ENCODE data around the gene C15orf39. TPM values are rescaled to one million over a fixed set of nuclear protein-coding genes. Genes with fewer than 3 reads are reported as not detected.

C15orf39 gene
- total RNA-seq, 1 donor from 2014 or later = 132 TPM

DNA sequence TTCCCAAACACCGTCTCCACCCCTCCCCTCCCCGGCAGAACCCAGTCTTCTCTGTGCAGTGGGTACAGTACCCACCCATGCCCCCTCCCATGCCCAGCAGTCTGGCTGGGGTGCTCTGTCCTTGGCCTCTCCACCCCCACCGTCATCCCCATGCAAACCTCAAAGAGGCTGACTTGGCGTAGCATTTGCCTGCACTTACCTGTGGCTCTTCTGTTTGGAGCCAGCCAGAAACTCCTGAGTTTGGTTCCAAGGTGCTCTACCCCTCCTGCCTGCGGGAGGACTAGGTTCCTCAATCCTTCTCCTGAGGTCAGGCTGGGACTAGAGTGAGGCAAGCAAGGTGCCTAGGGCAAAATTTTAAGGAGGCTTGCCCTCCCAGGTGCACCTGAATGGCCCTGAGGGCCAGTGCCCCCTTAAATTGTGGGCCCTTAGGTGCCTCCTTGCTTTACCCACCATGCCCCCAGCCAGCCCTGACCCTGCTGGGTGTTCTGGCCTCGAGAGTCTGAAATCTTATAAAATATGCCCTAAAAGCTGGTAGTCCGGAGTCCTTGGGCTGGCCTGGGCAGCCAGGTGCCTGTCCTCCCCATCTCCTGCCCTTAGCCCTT, 47.1 kb upstream of the C15orf39 start:
- Mint-ChIP-seq H3K4me3 (ENCODE audit: unreplicated experiment) (no peak overlapping the region), H3K27me3 (ENCODE audit: unreplicated experiment) (no peaks in the 10 kb centered on the region), H3K4me1 (ENCODE audit: unreplicated experiment) (peaks cover 6% of the 10 kb centered on the region), H3K9me3 (ENCODE audit: unreplicated experiment) (no peaks in the 10 kb centered on the region), H3K27ac (ENCODE audit: unreplicated experiment) (no peak overlapping the region), H3K36me3 (ENCODE audit: low read depth, unreplicated experiment) (peaks cover 6% of the 10 kb centered on the region)
- TF ChIP-seq, protein P1, sequence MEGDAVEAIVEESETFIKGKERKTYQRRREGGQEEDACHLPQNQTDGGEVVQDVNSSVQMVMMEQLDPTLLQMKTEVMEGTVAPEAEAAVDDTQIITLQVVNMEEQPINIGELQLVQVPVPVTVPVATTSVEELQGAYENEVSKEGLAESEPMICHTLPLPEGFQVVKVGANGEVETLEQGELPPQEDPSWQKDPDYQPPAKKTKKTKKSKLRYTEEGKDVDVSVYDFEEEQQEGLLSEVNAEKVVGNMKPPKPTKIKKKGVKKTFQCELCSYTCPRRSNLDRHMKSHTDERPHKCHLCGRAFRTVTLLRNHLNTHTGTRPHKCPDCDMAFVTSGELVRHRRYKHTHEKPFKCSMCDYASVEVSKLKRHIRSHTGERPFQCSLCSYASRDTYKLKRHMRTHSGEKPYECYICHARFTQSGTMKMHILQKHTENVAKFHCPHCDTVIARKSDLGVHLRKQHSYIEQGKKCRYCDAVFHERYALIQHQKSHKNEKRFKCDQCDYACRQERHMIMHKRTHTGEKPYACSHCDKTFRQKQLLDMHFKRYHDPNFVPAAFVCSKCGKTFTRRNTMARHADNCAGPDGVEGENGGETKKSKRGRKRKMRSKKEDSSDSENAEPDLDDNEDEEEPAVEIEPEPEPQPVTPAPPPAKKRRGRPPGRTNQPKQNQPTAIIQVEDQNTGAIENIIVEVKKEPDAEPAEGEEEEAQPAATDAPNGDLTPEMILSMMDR (IDR thresholded peaks at IDR 0.05; ENCODE audit: unreplicated experiment) = no peak
- DNase-seq (ENCODE audit: low spot score) = no peak

DNA sequence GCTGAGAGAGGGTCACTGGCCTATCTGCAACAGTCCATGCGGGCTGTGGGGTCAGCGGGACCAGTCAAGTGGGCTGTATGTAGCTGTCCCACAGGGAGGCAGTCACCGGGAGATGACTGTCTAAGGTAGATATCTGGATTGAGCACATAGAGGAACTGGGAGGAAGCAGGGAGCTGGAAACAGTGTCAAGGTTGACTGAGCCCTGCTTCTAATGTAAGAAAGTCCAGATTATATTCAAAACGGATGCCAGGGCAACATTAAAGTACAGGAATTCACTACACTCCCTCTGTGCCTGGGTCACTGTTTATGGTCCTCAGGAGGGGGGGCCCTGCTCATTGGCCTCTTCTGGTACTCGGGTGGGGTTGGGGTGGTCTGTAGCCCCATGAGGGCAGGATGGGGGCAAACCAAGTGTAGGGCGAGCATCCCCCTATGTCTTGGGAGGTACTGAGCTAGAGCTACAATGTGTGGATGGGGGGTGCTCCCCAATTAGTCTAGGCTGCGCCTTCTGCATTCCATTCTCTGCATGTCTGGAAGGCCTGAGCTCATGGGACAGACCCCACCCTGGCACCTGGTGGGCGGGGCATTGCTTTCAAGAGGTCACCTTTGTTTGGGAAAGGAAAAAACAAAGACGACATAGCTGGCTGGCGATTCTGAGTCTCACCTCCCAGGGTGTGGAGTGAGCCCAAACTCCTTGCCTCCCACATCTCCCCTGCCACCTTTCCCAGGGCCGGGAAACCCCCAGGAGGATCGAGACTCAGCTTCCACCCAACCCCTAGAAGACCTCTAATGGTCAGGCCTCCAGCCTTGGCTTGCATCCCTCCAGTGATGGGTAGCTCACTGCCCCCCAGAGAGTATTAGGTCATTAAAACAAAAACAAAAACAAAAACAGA, 45.1 kb upstream of the C15orf39 start:
- Mint-ChIP-seq H3K4me1 (ENCODE audit: unreplicated experiment) (peaks cover 9% of the 10 kb centered on the region), H3K27me3 (ENCODE audit: unreplicated experiment) (no peaks in the 10 kb centered on the region), H3K4me3 (ENCODE audit: unreplicated experiment) (no peak overlapping the region), H3K27ac (ENCODE audit: unreplicated experiment) (no peak overlapping the region), H3K36me3 (ENCODE audit: low read depth, unreplicated experiment) (no peaks in the 10 kb centered on the region), H3K9me3 (ENCODE audit: unreplicated experiment) (no peaks in the 10 kb centered on the region)
- DNase-seq (ENCODE audit: low spot score) = no peak
- TF ChIP-seq, protein P1 (IDR thresholded peaks at IDR 0.05; ENCODE audit: unreplicated experiment) = no peak

DNA sequence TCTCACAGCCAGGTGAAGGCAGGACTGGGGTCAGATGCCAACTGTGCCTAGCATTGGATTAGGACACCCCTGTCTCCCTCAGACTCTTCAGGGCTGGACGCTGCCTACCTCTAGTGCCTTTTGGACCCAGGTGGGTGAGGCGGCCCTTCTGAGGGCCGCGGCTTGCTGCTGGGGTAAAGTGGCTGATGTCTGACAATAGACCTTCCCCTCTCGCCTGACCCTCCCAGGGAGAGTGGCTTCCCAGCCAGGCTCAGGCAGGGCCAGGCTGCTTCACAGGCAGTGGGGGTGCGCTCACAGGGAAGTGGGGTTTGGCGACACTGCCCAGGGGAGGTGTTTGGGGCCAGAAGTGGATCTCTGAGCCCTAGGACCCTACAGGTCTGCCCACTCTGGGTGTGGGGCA, 43.3 kb upstream of the C15orf39 start:
- no peaks in the 10 kb centered on the region for H3K27me3 Mint-ChIP-seq (ENCODE audit: unreplicated experiment)
- peaks cover 10% of the 10 kb centered on the region for H3K4me1 Mint-ChIP-seq (ENCODE audit: unreplicated experiment)
- H3K36me3 Mint-ChIP-seq (ENCODE audit: low read depth, unreplicated experiment) = no peaks in the 10 kb centered on the region
- no peaks in the 10 kb centered on the region for H3K9me3 Mint-ChIP-seq (ENCODE audit: unreplicated experiment)
- H3K4me3 Mint-ChIP-seq (ENCODE audit: unreplicated experiment) = no peak overlapping the region
- no peak for DNase-seq (ENCODE audit: low spot score)
- TF ChIP-seq, protein P1 (IDR thresholded peaks at IDR 0.05; ENCODE audit: unreplicated experiment) = no peak
- no peak overlapping the region for H3K27ac Mint-ChIP-seq (ENCODE audit: unreplicated experiment)

DNA sequence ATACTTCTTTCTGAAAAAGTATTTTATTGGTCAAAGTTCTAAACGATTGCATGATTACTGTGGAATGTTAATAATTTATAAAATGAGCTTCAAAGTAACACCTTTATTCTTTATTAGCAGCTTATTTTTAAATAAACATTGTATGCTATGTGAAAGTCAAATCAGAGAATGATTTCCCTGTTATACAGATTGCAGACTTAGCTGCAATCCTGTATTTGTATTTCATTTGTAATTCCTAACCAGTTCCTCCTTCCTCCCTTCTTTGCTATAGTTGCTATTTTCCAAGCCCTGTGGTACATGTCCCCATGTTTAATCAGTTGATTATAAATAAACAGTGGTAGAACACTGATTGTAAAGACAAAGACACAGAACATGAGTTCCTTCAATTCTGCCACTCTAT, 42.4 kb upstream of the C15orf39 start:
- peaks cover 6% of the 10 kb centered on the region for H3K4me1 Mint-ChIP-seq (ENCODE audit: unreplicated experiment)
- no peaks in the 10 kb centered on the region for H3K9me3 Mint-ChIP-seq (ENCODE audit: unreplicated experiment)
- no peak for DNase-seq (ENCODE audit: low spot score)
- H3K27ac Mint-ChIP-seq (ENCODE audit: unreplicated experiment) = no peak overlapping the region
- H3K4me3 Mint-ChIP-seq (ENCODE audit: unreplicated experiment) = no peak overlapping the region
- no peaks in the 10 kb centered on the region for H3K27me3 Mint-ChIP-seq (ENCODE audit: unreplicated experiment)
- TF ChIP-seq, protein P1 (IDR thresholded peaks at IDR 0.05; ENCODE audit: unreplicated experiment) = no peak
- no peaks in the 10 kb centered on the region for H3K36me3 Mint-ChIP-seq (ENCODE audit: low read depth, unreplicated experiment)
